HuH-7.5 (cell line): ENCODE data around the gene SLC7A14.

ENCODE experiments used
- DNase-seq: peaks from one replicate; pipeline ENCODE4 v3.0.0; 2011; ENCODE audit warnings: low spot score

SLC7A14 gene

GRCh38 chr3:170497207-170498095 is 88.4 kb downstream of the SLC7A14 start:
- DNase-seq, result no peak

GRCh38 chr3:170496868-170497140 is 89.1 kb downstream of the SLC7A14 start:
- DNase-seq, result no peak

GRCh38 chr3:170496026-170496867 is 89.6 kb downstream of the SLC7A14 start:
- no peak for DNase-seq

- DNase-seq, result no peak
Measured at GRCh38 chr3:170494766-170495165, 91.1 kb downstream of the SLC7A14 start.

- DNase-seq, result no peak
Measured at GRCh38 chr3:170493712-170494182, 92.1 kb downstream of the SLC7A14 start.

GRCh38 chr3:170491901-170492300 is 94.0 kb downstream of the SLC7A14 start:
- DNase-seq, result no peak

- DNase-seq, result no peak
Measured at GRCh38 chr3:170490828-170491560, 94.9 kb downstream of the SLC7A14 start.

GRCh38 chr3:170488802-170489201 is 97.1 kb downstream of the SLC7A14 start:
- DNase-seq, result no peak

GRCh38 chr3:170487031-170487430 is 98.8 kb downstream of the SLC7A14 start:
- DNase-seq, result no peak

- no peak for DNase-seq
Measured at GRCh38 chr3:170486398-170486797, 99.5 kb downstream of the SLC7A14 start.

GRCh38 chr3:170485696-170486095 is 100.2 kb downstream of the SLC7A14 start:
- DNase-seq, result no peak

- no peak for DNase-seq
Measured at GRCh38 chr3:170485294-170485693, 100.6 kb downstream of the SLC7A14 start.

- no peak for DNase-seq
Measured at GRCh38 chr3:170484869-170485268, 101.0 kb downstream of the SLC7A14 start.

- DNase-seq, result no peak
Measured at GRCh38 chr3:170483485-170484262, 102.2 kb downstream of the SLC7A14 start.

GRCh38 chr3:170482199-170482598 is 103.7 kb downstream of the SLC7A14 start:
- DNase-seq, result no peak

GRCh38 chr3:170480111-170480510 is 105.8 kb downstream of the SLC7A14 start:
- DNase-seq, result no peak

GRCh38 chr3:170477395-170477794 is 108.5 kb downstream of the SLC7A14 start:
- no peak for DNase-seq

GRCh38 chr3:170476291-170476690 is 109.6 kb downstream of the SLC7A14 start:
- no peak for DNase-seq

- no peak for DNase-seq
Measured at GRCh38 chr3:170475092-170475685, 110.7 kb downstream of the SLC7A14 start.

- no peak for DNase-seq
Measured at GRCh38 chr3:170473358-170473757, 112.5 kb downstream of the SLC7A14 start.

- DNase-seq, result no peak
Measured at GRCh38 chr3:170471149-170471548, 114.7 kb downstream of the SLC7A14 start.
